ENCODE data around the gene SHROOM3. TPM values are rescaled to one million over a fixed set of nuclear protein-coding genes. Genes with fewer than 3 reads are reported as not detected.
A peak's percentile ranks its signal among the peaks of the same experiment; 100 is the strongest.

SHROOM3 gene
- total RNA-seq, 1 donor from 2014 or later = 16.2 TPM

DNA sequence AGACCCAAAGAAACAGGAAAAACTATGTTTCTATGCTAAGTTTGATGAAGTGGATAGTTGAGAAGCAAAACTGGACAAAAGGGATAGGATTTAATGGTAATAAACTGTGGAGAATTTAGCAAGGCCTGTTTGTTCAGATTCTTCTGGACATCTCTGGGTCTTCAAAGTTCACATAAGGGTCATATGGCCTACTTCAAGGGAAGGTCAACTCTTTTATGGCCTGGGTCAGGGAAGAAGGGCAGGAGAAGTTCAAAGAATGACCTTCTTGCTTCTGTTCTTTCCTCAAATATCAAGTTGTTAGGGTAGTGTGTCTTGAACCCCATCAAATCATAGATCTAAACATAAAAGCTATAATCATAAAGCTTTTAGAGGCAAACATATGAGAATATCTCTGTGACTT lies 360.2 kb downstream of the SHROOM3 start:
- no peak overlapping the region for H3K27ac ChIP-seq (replicated peaks)
- no peaks in the 10 kb centered on the region for H3K36me3 ChIP-seq
- no peak overlapping the region for H3K4me3 ChIP-seq
- no peak for DNase-seq
- intact Hi-C loops (cut with micrococcal nuclease) = no loop called here
- H3K9me3 ChIP-seq (replicated peaks) = peaks cover 4% of the 10 kb centered on the region
- no peaks in the 10 kb centered on the region for H3K4me1 ChIP-seq
- TF ChIP-seq, protein P1, sequence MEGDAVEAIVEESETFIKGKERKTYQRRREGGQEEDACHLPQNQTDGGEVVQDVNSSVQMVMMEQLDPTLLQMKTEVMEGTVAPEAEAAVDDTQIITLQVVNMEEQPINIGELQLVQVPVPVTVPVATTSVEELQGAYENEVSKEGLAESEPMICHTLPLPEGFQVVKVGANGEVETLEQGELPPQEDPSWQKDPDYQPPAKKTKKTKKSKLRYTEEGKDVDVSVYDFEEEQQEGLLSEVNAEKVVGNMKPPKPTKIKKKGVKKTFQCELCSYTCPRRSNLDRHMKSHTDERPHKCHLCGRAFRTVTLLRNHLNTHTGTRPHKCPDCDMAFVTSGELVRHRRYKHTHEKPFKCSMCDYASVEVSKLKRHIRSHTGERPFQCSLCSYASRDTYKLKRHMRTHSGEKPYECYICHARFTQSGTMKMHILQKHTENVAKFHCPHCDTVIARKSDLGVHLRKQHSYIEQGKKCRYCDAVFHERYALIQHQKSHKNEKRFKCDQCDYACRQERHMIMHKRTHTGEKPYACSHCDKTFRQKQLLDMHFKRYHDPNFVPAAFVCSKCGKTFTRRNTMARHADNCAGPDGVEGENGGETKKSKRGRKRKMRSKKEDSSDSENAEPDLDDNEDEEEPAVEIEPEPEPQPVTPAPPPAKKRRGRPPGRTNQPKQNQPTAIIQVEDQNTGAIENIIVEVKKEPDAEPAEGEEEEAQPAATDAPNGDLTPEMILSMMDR (IDR thresholded peaks at IDR 0.05; ENCODE audit: borderline replicate concordance) = no peak
- no peaks in the 10 kb centered on the region for H3K27me3 ChIP-seq (ENCODE audit: low read depth)

DNA sequence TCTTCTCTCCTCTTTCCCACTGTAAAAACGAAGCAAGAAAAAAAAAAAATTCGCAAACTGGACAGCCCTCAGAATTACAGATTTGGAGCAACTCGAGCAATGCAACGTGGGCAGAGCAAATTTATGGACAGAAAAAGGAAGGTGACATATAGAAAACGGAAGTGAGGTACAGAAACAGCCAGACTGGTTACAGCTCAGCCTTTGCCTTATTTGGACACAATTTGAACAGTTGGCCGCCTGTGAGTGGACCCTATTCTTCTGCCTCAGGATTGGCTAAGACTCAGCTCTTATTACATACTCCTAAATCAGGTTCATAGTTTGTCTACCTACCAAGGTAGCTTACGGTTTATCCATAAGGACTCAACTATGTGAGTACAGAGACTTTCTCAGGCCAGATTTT lies 364.1 kb downstream of the SHROOM3 start:
- intact Hi-C loops (cut with micrococcal nuclease) = no loop called here
- Histone ChIP-seq H3K9me3 (replicated peaks) (no peaks in the 10 kb centered on the region), H3K27ac (replicated peaks) (no peak overlapping the region), H3K27me3 (ENCODE audit: low read depth) (peaks cover 11% of the 10 kb centered on the region), H3K4me1 (peaks cover 20% of the 10 kb centered on the region), H3K36me3 (no peaks in the 10 kb centered on the region), H3K4me3 (no peak overlapping the region)
- TF ChIP-seq, protein P1 (IDR thresholded peaks at IDR 0.05; ENCODE audit: borderline replicate concordance) = no peak
- DNase-seq = no peak

DNA sequence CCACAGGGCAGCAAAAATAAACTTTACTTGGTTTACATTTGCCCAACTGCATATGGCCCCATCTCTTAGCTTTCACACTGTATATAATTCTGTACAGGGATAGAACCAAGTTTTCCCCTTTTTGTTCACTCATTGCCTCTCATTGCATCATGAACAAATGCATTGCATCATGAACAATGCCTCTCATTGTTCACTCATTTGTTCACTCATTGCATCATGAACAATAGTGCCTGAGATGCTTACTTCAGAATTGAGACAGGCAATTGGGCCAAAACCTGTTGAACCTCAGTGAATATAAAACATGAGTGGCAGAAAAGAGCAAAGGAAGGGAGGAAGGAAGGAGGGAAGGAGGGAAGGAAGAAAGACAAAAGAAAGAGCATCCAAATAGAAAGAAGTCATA lies 364.7 kb downstream of the SHROOM3 start:
- H3K4me3 ChIP-seq = no peak overlapping the region
- H3K27me3 ChIP-seq (ENCODE audit: low read depth) = peaks cover 11% of the 10 kb centered on the region
- peaks cover 25% of the 10 kb centered on the region for H3K4me1 ChIP-seq
- intact Hi-C loops (cut with micrococcal nuclease) = no loop called here
- H3K9me3 ChIP-seq (replicated peaks) = no peaks in the 10 kb centered on the region
- no peak overlapping the region for H3K27ac ChIP-seq (replicated peaks)
- TF ChIP-seq, protein P1 (IDR thresholded peaks at IDR 0.05; ENCODE audit: borderline replicate concordance) = no peak
- DNase-seq = no peak
- no peaks in the 10 kb centered on the region for H3K36me3 ChIP-seq

DNA sequence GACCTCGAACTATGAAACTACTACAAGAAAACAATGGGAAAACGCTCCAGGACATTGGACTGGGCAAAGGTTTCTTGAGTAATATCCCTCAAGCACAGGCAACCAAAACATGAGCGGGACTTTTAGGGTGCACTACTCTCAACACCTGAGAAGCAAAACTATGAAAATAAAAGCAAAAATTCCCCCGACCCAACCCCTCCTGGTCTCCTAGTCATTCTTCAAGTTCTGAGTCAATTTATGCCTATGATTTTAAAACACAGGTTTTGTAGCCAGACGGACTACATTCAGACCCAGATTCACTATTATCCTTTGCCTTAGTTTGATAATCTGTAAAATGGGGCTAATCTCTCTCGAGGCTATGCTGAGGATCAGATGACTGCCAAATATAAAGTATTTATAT lies 365.9 kb downstream of the SHROOM3 start:
- intact Hi-C loops (cut with micrococcal nuclease) = no loop called here
- H3K27ac ChIP-seq (replicated peaks) = no peak overlapping the region
- TF ChIP-seq, protein P1 (IDR thresholded peaks at IDR 0.05; ENCODE audit: borderline replicate concordance) = no peak
- H3K4me3 ChIP-seq = no peak overlapping the region
- peaks cover 11% of the 10 kb centered on the region for H3K27me3 ChIP-seq (ENCODE audit: low read depth)
- no peak for DNase-seq
- peaks cover 25% of the 10 kb centered on the region for H3K4me1 ChIP-seq
- H3K36me3 ChIP-seq = no peaks in the 10 kb centered on the region
- no peaks in the 10 kb centered on the region for H3K9me3 ChIP-seq (replicated peaks)

DNA sequence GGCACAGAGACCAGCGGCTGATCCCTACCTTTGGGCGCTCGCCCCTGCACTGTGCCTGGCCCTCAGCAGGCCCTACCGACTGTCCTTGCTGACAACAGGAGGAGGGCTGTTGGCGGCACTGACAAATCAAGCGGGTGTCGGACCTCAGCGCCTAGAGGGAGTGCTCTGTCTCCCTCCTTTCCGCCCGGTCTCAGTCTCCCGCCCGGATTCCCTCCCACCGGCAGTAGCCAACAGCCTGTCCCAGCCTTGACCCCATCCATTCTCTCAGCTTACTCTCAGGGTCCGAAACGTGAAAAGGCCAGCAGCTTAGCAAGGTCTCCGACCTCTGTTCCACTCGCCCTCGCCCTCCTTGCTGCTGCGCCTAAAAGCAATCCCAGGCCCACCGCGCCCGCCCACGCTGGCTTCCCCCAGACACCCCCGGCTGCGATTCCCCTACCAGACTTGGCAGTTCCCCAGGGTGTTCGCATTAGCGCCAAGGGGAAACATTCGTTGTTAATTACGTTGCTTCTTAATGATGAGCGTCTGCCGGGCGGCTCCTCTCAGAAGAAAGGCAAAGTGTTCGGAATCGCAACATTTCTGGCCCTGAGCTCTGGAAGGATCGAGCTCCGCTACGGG lies 366.7 kb downstream of the SHROOM3 start:
- H3K4me3 ChIP-seq = peak overlapping the region; percentile 38
- peak; percentile 48 for DNase-seq
- TF ChIP-seq, protein P1 (IDR thresholded peaks at IDR 0.05; ENCODE audit: borderline replicate concordance) = no peak
- peaks cover 25% of the 10 kb centered on the region for H3K4me1 ChIP-seq
- H3K9me3 ChIP-seq (replicated peaks) = peaks cover 5% of the 10 kb centered on the region
- intact Hi-C loops (cut with micrococcal nuclease) = no loop called here
- peak overlapping the region; percentile 77 for H3K27ac ChIP-seq (replicated peaks)
- peaks cover 11% of the 10 kb centered on the region for H3K27me3 ChIP-seq (ENCODE audit: low read depth)
- no peaks in the 10 kb centered on the region for H3K36me3 ChIP-seq
